Endothelial cell of umbilical vein (primary cell): Measurements from ENCODE around the gene TNNT3. TPM values are rescaled to one million over a fixed set of nuclear protein-coding genes. Genes with fewer than 3 reads are reported as not detected.

ENCODE experiments used
- BruUV-seq: library from RNA; stranded (reverse); fragments of 400-500 nt; replicated peaks from 2 replicates; lab custom pipeline; 2021; lab: Mats Ljungman, UMichigan
- CTCF ChIA-PET: fragments of 300-600, 350-600 bp; sonication (Branson Sonifier 250); formaldehyde crosslinking; loops from one replicate; lab custom pipeline; 2021; ENCODE audit warnings: antibody characterized with exemption, inconsistent platforms; lab: Charles Lee
- POLR2A ChIA-PET: fragments of 300-600, 350-600 bp; sonication (Branson Sonifier 250); formaldehyde crosslinking; loops from one replicate; lab custom pipeline; 2021; ENCODE audit warnings: antibody characterized with exemption, inconsistent platforms; lab: Charles Lee
- DNase-seq: peaks from one replicate; pipeline ENCODE4 v3.0.0-alpha.2; 2011; ENCODE audit warnings: low read depth, low spot score
- FAIRE-seq: peaks from 2 replicates; lab custom pipeline; 2011; peaks lifted over from hg19 to GRCh38; lab: Jason Lieb, UNC
- H2AFZ ChIP-seq: 2 replicates; pipeline ENCODE4 v1.6.0; 2012; ENCODE audit warnings: low read depth, low read length, control low read depth, inconsistent platforms
- H3K27ac ChIP-seq: 2 replicates; pipeline ENCODE4 v1.5.1; 2011; ENCODE audit warnings: low read depth, mild to moderate bottlenecking, control low read depth, low read length, moderate library complexity; ENCODE audit not compliant: insufficient read depth
- H3K27me3 ChIP-seq, 2 experiments: 2 replicates each; pipeline versions ENCODE4 v1.6.0 to v1.6.1; 2011; ENCODE audit warnings: low read length in 2 of 2, mixed read lengths in 1 of 2; ENCODE audit not compliant: control insufficient read depth in 2 of 2, insufficient read depth in 2 of 2
- H3K36me3 ChIP-seq, 2 experiments: 2 replicates in 1 of 2; 3 replicates in 1 of 2; pipeline ENCODE4 v1.5.1; 2011; ENCODE audit warnings: low read length in 2 of 2, mild to moderate bottlenecking in 1 of 2, moderate library complexity in 1 of 2; ENCODE audit not compliant: control insufficient read depth in 2 of 2, insufficient read depth in 2 of 2; ENCODE audit errors: extremely low read depth in 1 of 2
- H3K4me1 ChIP-seq: 3 replicates; pipeline ENCODE4 v1.5.1; 2011; ENCODE audit warnings: mild to moderate bottlenecking, low read length; ENCODE audit not compliant: control insufficient read depth, insufficient read depth; ENCODE audit errors: extremely low read depth
- H3K4me2 ChIP-seq: 2 replicates; pipeline ENCODE4 v1.6.1; 2011; ENCODE audit warnings: low read length, control low read depth, mixed read lengths; ENCODE audit not compliant: insufficient read depth
- H3K4me3 ChIP-seq, 3 experiments: fragments of 200-600 bp in 1 of 3; sonication (generic), shearing (Covaris generic) in 1 of 3; replicated peaks in 1 of 3; 2 replicates each; pipeline ENCODE4 v1.5.1; 2011 to 2016; ENCODE audit warnings: control low read depth in 3 of 3, low read length in 3 of 3, mild to moderate bottlenecking in 2 of 3, inconsistent platforms in 1 of 3, low read depth in 1 of 3, moderate library complexity in 1 of 3; ENCODE audit not compliant: insufficient read depth in 1 of 3
- H3K79me2 ChIP-seq: 2 replicates; pipeline ENCODE4 v1.6.0; 2012; ENCODE audit warnings: low read length, inconsistent platforms; ENCODE audit not compliant: control insufficient read depth, insufficient read depth
- H3K9ac ChIP-seq: replicated peaks from 2 replicates; pipeline ENCODE3; 2011; ENCODE audit warnings: low read length, control low read depth; ENCODE audit not compliant: insufficient read depth; ENCODE audit errors: extremely low read depth
- H3K9me1 ChIP-seq: replicated peaks from 3 replicates; pipeline ENCODE4 v1.6.0; 2011; ENCODE audit warnings: mild to moderate bottlenecking, low read length; ENCODE audit not compliant: control insufficient read depth, insufficient read depth; ENCODE audit errors: extremely low read depth
- H3K9me3 ChIP-seq: replicated peaks from 2 replicates; pipeline ENCODE4 v1.5.1; 2012; ENCODE audit warnings: low read length, inconsistent platforms; ENCODE audit not compliant: control insufficient read depth, insufficient read depth
- H4K20me1 ChIP-seq: replicated peaks from 2 replicates; pipeline ENCODE3; 2011; ENCODE audit warnings: mild to moderate bottlenecking, low read length; ENCODE audit not compliant: control insufficient read depth, insufficient read depth; ENCODE audit errors: extremely low read depth
- EZH2 ChIP-seq: IDR thresholded peaks from 2 replicates; pipeline ENCODE4 v1.6.1; 2012; ENCODE audit warnings: borderline replicate concordance, low read depth, mild to moderate bottlenecking, moderate library complexity, low read length, inconsistent platforms; ENCODE audit not compliant: severe bottlenecking
- GATA2 ChIP-seq: IDR thresholded peaks from 2 replicates; pipeline ENCODE4 v1.7.0; 2011; ENCODE audit warnings: low read depth, mild to moderate bottlenecking, moderate library complexity, mixed read lengths, low read length; ENCODE audit not compliant: insufficient read length, insufficient read depth
- JUN ChIP-seq: IDR thresholded peaks from 2 replicates; pipeline ENCODE4 v1.6.1; 2011; ENCODE audit warnings: borderline replicate concordance, low read depth; ENCODE audit not compliant: insufficient read length, insufficient read depth
- MYC ChIP-seq: IDR thresholded peaks from one replicate; pipeline ENCODE4 v1.6.1; 2011; ENCODE audit warnings: mild to moderate bottlenecking, low read depth, low read length
- POLR2AphosphoS5 ChIP-seq: IDR thresholded peaks from 2 replicates; pipeline ENCODE4 v1.6.1; 2012; ENCODE audit warnings: low read depth, mild to moderate bottlenecking, control low read depth, low read length, moderate library complexity; ENCODE audit not compliant: insufficient read depth
- dilution Hi-C: fragments of 300-500 bp; cut with MboI; formaldehyde crosslinking; loops from one replicate; pipeline ENCODE4 v1.15.0; 2019; ENCODE audit warnings: low sequenced_read_pairs; ENCODE audit not compliant: extremely low pct_ligation_motif_present
- intact Hi-C: fragments of 100-400 bp; cut with micrococcal nuclease; formaldehyde crosslinking; loops from one replicate; pipeline ENCODE4 v1.10.0; 2022
- polyA plus RNA-seq, 4 experiments: library from polyadenylated mRNA; depleted of rRNA in 3 of 4; stranded (reverse) in 3 of 4; unstranded in 1 of 4; fragments of >200 nt; gene quantifications; 2 replicates each; pipeline versions ENCODE4 v1.2.1 to v1.2.3, GENCODE V29; 2011 to 2012; ENCODE audit warnings: missing spikeins in 1 of 4
- total RNA-seq: library from RNA; stranded (reverse); gene quantifications from 2 replicates; pipeline ENCODE4 v1.2.3, GENCODE V29; 2021
- TF ChIP-seq, protein P1 (sequence below): IDR thresholded peaks from 2 replicates; pipeline ENCODE4 v1.6.1; 2011; ENCODE audit not compliant: insufficient read depth, insufficient read length
- TF ChIP-seq, protein P2 (sequence below), 2 donors: IDR thresholded peaks; 1 replicate in 1 of 2; 2 replicates in 1 of 2; pipeline ENCODE4 v1.5.1; 2011; ENCODE audit warnings: low read length in 2 of 2, mild to moderate bottlenecking in 2 of 2, moderate library complexity in 2 of 2, control low read depth in 1 of 2, inconsistent platforms in 1 of 2, low read depth in 1 of 2; ENCODE audit not compliant: insufficient read depth in 1 of 2; ENCODE audit errors: extremely low read depth in 1 of 2

TNNT3 gene
- total and polyA plus RNA-seq, 2 donors (not counting 3 experiments of a cell fraction or from before 2014, with no cell fraction given) = not detected

- Histone ChIP-seq H3K27ac (no peak overlapping the region), H3K4me1 (no peaks in the 10 kb centered on the region), H3K27me3 (no peaks in the 10 kb centered on the region), H3K4me3 (no peak overlapping the region), H4K20me1 (no peaks in the 10 kb centered on the region), H3K36me3 (no peaks in the 10 kb centered on the region), H3K9me1 (no peaks in the 10 kb centered on the region), H3K9ac (no peak overlapping the region), H2AFZ (no peak overlapping the region), H3K79me2 (no peaks in the 10 kb centered on the region), H3K4me2 (no peak overlapping the region), H3K9me3 (no peaks in the 10 kb centered on the region)
- POLR2A ChIA-PET = interaction anchor here (1.4 kb wide), 1 partner anchor 41 kb away, joined by 4 read pairs; no protein-coding TSS in a partner anchor
- TF ChIP-seq GATA2 (no peak), MYC (no peak), EZH2 (no peak), POLR2AphosphoS5 (no peak), JUN (no peak)
- TF ChIP-seq, protein P1, sequence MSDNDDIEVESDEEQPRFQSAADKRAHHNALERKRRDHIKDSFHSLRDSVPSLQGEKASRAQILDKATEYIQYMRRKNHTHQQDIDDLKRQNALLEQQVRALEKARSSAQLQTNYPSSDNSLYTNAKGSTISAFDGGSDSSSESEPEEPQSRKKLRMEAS = no peak
- TF ChIP-seq, protein P2, sequence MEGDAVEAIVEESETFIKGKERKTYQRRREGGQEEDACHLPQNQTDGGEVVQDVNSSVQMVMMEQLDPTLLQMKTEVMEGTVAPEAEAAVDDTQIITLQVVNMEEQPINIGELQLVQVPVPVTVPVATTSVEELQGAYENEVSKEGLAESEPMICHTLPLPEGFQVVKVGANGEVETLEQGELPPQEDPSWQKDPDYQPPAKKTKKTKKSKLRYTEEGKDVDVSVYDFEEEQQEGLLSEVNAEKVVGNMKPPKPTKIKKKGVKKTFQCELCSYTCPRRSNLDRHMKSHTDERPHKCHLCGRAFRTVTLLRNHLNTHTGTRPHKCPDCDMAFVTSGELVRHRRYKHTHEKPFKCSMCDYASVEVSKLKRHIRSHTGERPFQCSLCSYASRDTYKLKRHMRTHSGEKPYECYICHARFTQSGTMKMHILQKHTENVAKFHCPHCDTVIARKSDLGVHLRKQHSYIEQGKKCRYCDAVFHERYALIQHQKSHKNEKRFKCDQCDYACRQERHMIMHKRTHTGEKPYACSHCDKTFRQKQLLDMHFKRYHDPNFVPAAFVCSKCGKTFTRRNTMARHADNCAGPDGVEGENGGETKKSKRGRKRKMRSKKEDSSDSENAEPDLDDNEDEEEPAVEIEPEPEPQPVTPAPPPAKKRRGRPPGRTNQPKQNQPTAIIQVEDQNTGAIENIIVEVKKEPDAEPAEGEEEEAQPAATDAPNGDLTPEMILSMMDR (IDR thresholded peaks at IDR 0.05; ENCODE audit: extremely low read depth in 1 of 2, insufficient read depth in 1 of 2, low read depth in 1 of 2, low read length in 2 of 2) = no peak
- dilution Hi-C loops (no loop called here), intact Hi-C loops (no loop called here)
- CTCF ChIA-PET = interaction anchor here (1.1 to 8.4 kb wide), 11 partner anchors 20 to 295 kb away, joined by 4 to 102 read pairs (median 7); no protein-coding TSS in a partner anchor
- DNase-seq (no peak), FAIRE-seq (no peak)
- BruUV-seq = no TSS peak
These were observed 28.2 kb downstream of the TNNT3 start for GRCh38 chr11:1947592-1948237.
